GM21390 (cell line): Measurements from ENCODE around the gene GALNT17.
"Not testable (repeated sequence)": the region's sequence is repeated elsewhere in the genome, so short reads cannot be mapped to it uniquely, and the experiment has no call there.

Experiments
- ATAC-seq: cut with Tn5 transposase; IDR thresholded peaks from one replicate; pipeline ENCODE4 v1.9.1; 2021; ENCODE audit not compliant: unreplicated experiment

The GALNT17 gene

GRCh38 chr7:71229699-71230098 is 97.8 kb downstream of the GALNT17 start:
- ATAC-seq = no peak

DNA sequence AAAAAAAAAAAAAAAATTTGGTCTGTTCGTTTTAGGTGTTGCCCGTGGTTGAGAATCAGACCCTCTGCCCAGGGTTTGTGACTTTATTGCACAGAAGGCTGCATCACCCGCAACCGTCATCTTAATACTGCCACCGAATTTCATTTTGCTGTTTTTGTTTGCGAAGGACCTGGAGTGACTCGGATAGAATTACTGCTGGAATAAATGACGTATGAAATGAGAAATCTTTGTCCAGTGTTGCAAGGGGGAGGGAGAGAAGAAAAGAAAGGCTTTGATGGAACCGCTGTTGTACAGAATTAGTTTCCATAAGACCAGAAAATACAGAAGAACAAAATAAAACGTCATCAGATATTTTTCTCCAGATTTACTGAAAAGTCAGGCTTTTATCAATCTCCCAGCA is 103.3 kb downstream of the GALNT17 start:
- ATAC-seq = no peak

DNA sequence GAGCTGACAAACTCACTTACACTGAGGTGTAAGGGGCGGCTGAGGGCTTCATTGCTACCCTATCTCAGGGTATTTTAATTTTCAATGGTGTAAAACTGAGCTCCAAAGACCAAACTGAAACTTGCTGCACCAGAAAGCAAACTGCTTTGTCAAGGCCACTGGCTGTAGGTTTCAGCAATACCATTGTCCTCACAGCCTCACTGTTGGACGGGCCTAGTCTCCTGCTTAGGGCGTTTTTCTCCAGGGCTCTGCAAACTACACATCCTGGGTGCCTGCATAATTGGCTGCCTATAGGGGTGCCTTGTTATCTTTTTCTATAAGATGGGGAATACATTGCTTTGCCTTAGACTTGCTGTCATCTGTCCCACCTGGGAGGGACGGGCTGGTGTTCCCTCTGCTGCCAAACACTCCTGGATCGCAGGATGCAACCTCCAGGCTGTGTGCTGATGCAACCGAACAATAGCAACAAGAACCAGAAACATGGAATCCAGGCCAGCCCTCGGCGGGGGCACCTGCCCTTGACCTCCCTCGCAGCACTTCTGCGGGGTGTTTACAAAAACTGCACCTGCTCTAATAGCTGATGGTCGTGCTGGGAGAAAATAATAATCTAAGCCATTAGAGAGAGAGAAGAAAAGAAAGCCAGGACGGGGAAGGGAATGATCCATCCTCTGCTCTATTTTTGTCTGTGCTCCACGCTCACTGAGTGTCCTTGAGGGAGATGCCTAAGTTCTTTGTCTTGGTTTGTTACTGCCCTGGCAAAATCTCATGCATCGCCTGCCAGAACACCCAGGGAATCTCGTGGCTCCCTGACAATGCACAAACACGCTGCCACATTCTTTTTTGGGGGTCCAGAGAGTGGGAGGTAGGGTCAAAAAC is 104.5 kb downstream of the GALNT17 start:
- no peak for ATAC-seq

DNA sequence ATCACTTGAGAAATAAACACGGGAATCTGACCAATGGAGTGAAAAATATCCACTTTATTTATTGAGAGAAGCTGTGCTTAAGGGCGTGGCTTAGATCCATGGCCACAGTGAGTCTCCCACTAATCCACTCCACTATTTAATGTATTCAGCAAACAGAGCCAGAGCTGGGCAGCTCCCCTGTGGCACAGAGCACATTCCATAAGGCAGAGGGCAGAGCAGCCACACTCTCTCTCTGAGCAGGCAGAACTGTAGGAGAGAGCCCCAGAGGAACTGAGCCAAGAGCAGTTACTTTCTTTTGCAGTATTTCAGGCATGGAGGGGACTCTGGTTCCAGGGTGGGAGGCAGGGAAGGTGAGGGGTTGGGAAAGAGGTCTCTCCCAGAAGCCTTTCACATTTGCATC is 106.0 kb downstream of the GALNT17 start:
- ATAC-seq = no peak

DNA sequence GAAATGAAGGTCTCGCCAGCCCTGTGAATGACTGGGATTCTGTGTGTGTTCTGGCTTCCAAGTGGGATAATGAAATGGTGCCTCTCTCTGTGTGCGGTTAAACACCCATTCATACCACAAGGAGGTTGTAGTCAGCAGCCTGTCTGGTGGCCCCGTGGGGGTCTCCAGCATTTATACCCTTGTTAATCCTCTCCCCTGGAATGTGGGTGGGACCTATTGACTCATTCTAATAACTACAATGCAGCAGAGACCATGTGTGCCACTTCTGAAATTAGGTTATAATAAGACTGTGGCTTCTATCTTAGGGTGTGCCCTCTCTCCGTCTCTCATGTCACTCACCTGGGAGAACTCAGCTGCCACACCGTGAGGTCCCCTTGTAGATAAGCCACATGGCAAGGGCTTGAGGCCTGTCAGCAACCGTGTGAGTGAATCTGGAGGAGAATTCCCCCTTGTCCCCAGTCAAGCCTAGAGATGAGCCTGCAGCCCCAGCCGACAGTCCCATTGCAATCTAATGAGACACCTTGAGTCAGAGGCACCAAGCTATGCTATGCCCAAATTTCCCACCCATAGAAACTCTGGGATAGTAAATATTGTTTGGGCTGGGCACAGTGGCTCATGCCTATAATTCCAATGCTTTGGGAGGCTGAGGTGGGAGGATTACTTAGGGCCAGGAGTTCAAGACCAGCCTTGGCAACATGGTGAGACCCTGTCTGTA is 106.8 kb downstream of the GALNT17 start:
- no peak for ATAC-seq

- ATAC-seq = no peak
These were observed 107.8 kb downstream of the GALNT17 start for GRCh38 chr7:71239586-71240268.

DNA sequence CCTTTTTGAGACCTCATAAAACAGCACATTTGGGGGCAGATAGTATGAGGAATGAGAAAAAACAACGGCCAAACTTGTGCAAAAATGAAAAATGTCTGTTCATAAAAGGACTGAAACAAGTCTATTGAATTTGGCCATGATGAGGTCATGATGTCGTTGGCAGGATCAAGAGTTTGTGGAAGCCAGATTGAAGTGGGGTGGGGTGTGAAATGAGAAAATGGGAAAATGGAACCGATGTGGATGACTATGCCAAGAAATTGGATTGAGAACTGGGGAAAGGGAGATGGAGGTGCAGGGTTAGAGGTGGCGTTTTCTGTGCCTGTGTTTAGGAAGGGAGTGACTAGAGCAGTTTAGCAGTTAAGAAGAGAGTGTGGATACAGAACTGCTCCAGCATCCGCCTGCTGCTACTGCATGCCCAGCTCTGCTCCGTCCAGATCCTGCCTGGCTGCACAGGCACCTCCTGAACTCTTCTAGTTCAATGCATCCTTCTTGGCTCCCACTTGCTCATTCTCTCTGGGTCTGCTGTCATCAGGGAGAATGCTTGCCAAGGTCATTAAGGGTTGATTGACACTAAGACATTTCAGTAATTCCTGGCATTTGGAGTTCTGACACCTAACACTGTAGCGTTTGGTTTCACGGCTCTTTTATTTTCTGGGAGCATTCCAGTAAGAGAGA is 111.9 kb downstream of the GALNT17 start:
- ATAC-seq = no peak

DNA sequence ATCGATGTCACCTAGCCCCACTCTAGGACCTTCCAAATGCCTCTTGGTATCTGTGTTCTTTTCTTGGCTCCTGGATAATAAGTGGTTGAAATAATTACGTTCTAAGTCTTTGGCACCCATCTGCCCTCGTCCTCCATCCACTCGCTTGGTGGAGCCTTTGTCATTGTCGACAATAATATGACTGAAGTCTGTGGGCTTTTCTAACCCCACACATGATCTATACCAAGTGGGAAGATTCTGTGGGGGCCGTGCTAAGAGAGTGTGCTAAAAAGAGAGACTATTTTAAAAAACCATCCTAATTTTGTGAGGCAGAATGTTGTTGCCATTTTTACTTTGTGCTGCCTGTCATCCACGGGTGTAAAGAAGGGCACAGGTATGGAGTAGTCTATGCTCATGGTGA is 113.1 kb downstream of the GALNT17 start:
- no peak for ATAC-seq

GRCh38 chr7:71251706-71252105 is 119.8 kb downstream of the GALNT17 start:
- no peak for ATAC-seq

DNA sequence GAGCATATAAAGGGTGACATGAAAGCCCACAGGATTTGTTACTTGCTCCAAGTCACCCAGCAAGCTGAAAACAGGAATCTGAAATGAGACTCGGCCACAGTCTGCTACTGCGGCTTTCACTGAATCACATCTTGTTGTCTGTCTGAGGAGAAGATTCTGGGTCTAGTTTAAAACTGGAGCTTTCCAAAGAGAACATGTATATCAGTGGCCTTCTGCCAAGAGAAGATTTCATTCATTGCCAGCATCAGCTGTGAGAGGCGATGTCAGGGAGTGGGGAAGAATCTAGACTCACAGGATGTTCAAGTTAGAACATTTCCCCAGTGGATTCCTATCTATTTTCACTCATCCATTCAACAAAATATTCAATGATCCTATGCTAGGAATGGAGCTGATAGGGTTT is 122.8 kb downstream of the GALNT17 start:
- no peak for ATAC-seq

DNA sequence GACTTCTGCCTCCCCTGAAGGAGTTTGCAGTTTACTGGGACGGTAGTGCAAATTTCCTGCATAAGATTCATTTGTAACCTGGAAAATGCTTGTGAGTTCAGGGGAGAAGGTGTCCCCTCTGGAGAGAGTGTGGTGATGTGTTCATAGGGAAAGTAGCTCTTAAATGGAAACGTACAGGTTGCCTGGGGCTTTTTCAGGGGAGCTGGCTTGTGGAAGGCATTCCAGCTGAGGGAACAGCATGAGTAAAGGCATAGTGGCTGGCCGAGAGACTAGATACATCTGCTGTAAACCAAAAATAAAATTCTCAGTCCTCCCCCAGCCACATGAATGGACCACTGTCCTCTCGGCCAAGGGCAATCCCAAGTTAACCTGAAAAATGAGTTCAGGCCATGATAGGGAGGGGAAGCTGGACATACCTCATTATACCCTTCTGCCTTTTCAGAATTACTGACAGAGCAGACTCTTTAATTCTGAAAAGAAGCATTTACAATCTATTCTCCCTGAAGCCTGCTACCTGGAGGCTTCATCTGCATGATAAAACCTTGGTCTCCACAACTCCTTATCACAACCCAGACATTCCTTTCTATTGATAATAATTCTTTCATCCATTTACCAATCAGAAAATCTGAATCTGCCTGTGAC is 123.7 kb downstream of the GALNT17 start:
- ATAC-seq = no peak

DNA sequence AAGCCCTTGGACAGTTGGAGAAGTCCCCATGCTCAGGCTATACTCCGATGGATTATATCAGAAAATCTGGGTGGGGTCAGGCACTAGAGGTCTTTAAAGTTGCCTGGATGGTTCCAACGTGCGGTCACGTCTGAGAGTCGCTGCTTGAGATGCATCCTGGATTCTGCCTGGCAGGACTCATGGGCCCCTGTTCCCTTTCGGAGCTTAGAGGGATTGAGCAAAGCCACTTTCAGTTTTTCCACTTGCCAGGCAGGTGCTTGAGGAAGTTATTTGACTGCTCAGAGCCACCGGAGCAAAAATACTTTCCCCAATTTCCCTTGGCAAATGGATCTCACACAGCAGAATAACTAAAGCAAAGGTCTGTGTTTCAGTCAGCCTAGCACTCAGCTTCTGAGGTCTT is 129.1 kb downstream of the GALNT17 start:
- ATAC-seq = no peak

- not testable (repeated sequence) for ATAC-seq
These were observed 130.9 kb downstream of the GALNT17 start for GRCh38 chr7:71262834-71263233.

GRCh38 chr7:71264005-71264404 is 132.1 kb downstream of the GALNT17 start:
- no peak for ATAC-seq

DNA sequence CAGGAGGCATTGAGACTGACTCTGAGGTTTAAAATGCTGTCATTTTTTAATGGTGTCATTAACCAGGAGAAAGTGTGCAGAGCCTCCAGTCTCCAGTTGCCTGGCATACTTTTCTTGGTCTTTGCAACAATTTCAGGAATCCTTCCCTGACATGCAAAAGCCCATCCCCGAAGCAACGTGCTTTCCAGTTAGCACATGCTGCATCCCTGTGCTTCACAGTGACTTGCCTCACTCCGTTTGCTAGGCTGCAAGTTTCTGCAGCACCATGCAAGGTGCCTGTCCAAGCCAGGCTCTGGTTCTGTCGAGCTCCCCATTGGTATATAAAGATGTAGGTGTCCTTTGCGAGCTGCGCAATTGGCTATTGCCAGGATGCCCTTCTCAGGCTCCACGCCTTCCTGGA is 135.0 kb downstream of the GALNT17 start:
- no peak for ATAC-seq

GRCh38 chr7:71267734-71268469 is 136.0 kb downstream of the GALNT17 start:
- no peak for ATAC-seq

GRCh38 chr7:71270558-71270957 is 138.6 kb downstream of the GALNT17 start:
- no peak for ATAC-seq

GRCh38 chr7:71271203-71271602 is 139.3 kb downstream of the GALNT17 start:
- ATAC-seq = no peak

GRCh38 chr7:71272509-71273490 is 140.9 kb downstream of the GALNT17 start:
- no peak for ATAC-seq
